Measurements from ENCODE around the gene EPS8L2.
"Not testable (repeated sequence)": the region's sequence is repeated elsewhere in the genome, so short reads cannot be mapped to it uniquely, and the experiment has no call there.

EPS8L2 gene

GRCh38 chr11:737366-737765 is 31.3 kb downstream of the EPS8L2 start:
- H3K4me3 ChIP-seq (replicated peaks; ENCODE audit: low read depth, low read length), result no peak overlapping the region
- no peak for TF ChIP-seq CTCF (IDR thresholded peaks at IDR 0.05; ENCODE audit: low read depth, low read length, missing control alignments)
- DNase-seq (ENCODE audit: extremely low read depth, low read depth), result no peak

- not testable (repeated sequence) for H3K4me3 ChIP-seq (replicated peaks; ENCODE audit: low read depth, low read length); DNase-seq (ENCODE audit: extremely low read depth, low read depth)
Observed at GRCh38 chr11:737899-738298, 31.9 kb downstream of the EPS8L2 start.

- TF ChIP-seq CTCF (IDR thresholded peaks at IDR 0.05; ENCODE audit: low read depth, low read length, missing control alignments), result no peak
- no peak overlapping the region for H3K4me3 ChIP-seq (replicated peaks; ENCODE audit: low read depth, low read length)
- DNase-seq (ENCODE audit: extremely low read depth, low read depth), result no peak
Observed at GRCh38 chr11:742156-742546, 36.1 kb downstream of the EPS8L2 start.

- no peak overlapping the region for H3K4me3 ChIP-seq (replicated peaks; ENCODE audit: low read depth, low read length)
- no peak for DNase-seq (ENCODE audit: extremely low read depth, low read depth)
- TF ChIP-seq CTCF (IDR thresholded peaks at IDR 0.05; ENCODE audit: low read depth, low read length, missing control alignments), result no peak
Observed at GRCh38 chr11:742571-743201, 36.7 kb downstream of the EPS8L2 start.

- DNase-seq (ENCODE audit: extremely low read depth, low read depth), result no peak
- no peak overlapping the region for H3K4me3 ChIP-seq (replicated peaks; ENCODE audit: low read depth, low read length)
- no peak for TF ChIP-seq CTCF (IDR thresholded peaks at IDR 0.05; ENCODE audit: low read depth, low read length, missing control alignments)
Observed at GRCh38 chr11:745428-745827, 39.4 kb downstream of the EPS8L2 start.

- no peak for DNase-seq (ENCODE audit: extremely low read depth, low read depth)
- no peak for TF ChIP-seq CTCF (IDR thresholded peaks at IDR 0.05; ENCODE audit: low read depth, low read length, missing control alignments)
Observed at GRCh38 chr11:746289-747157, 40.5 kb downstream of the EPS8L2 start.

GRCh38 chr11:747158-748006 is 41.4 kb downstream of the EPS8L2 start, which contains the start of gene TALDO1:
TALDO1 (plus strand) TSS chr11:747464; CDS start chr11:747482, 18 bp downstream.
- TF ChIP-seq CTCF (IDR thresholded peaks at IDR 0.05; ENCODE audit: low read depth, low read length, missing control alignments), result no peak
- peak within 1 kb of the TSS; percentile 88 for H3K4me3 ChIP-seq (replicated peaks; ENCODE audit: low read depth, low read length)
- peak; percentile 33 for DNase-seq (ENCODE audit: extremely low read depth, low read depth)

More at GRCh38 chr11:746289-747157, 40.5 kb downstream of the EPS8L2 start:
- peak overlapping the region; percentile 88 for H3K4me3 ChIP-seq (replicated peaks; ENCODE audit: low read depth, low read length)

Measured in HFF-Myc (cell line).